H1 (cell line): Measurements from ENCODE around the gene YIF1A. TPM values are rescaled to one million over a fixed set of nuclear protein-coding genes. Genes with fewer than 3 reads are reported as not detected.

Source experiments
- CTCF ChIA-PET: fragments of 300-600 bp; sonication (Branson Sonifier 250); formaldehyde crosslinking; loops from one replicate; lab custom pipeline; 2021; ENCODE audit not compliant: partially characterized antibody; lab: Charles Lee
- POLR2A ChIA-PET: fragments of 300-600 bp; sonication (Branson Sonifier 250); formaldehyde crosslinking; loops from one replicate; lab custom pipeline; 2021; ENCODE audit warnings: inconsistent platforms; ENCODE audit not compliant: partially characterized antibody; lab: Charles Lee
- DNase-seq, 2 experiments: peaks; one replicate each; pipeline versions ENCODE4 v3.0.0 to v3.0.0-alpha.2; 2010 to 2022; ENCODE audit warnings: low spot score in 2 of 2, low read depth in 1 of 2, mixed read lengths in 1 of 2
- FAIRE-seq: peaks from 2 replicates; lab custom pipeline; 2011; peaks lifted over from hg19 to GRCh38; lab: Jason Lieb, UNC
- H2AFZ ChIP-seq: 2 replicates; pipeline ENCODE4 v1.8.1; 2012; ENCODE audit warnings: low read length, inconsistent platforms
- H2AK5ac ChIP-seq: 2 replicates; pipeline ENCODE4 v1.6.1; 2013; ENCODE audit warnings: low read depth, low read length
- H2BK120ac ChIP-seq: replicated peaks from 2 replicates; pipeline ENCODE3; 2013; ENCODE audit warnings: low read depth, low read length, inconsistent platforms
- H2BK12ac ChIP-seq: 2 replicates; pipeline ENCODE4 v1.6.1; 2013; ENCODE audit warnings: low read depth, low read length
- H2BK15ac ChIP-seq: 2 replicates; pipeline ENCODE4 v1.6.1; 2013; ENCODE audit warnings: low read length
- H2BK20ac ChIP-seq: 2 replicates; pipeline ENCODE4 v1.6.1; 2013; ENCODE audit warnings: low read length
- H2BK5ac ChIP-seq: 2 replicates; pipeline ENCODE4 v1.6.1; 2013; ENCODE audit warnings: low read depth, low read length
- H3K14ac ChIP-seq: 2 replicates; pipeline ENCODE4 v1.6.1; 2013; ENCODE audit warnings: inconsistent platforms; ENCODE audit not compliant: insufficient read length
- H3K18ac ChIP-seq: 2 replicates; pipeline ENCODE4 v1.6.1; 2013; ENCODE audit warnings: low read length; ENCODE audit errors: extremely low read depth
- H3K23ac ChIP-seq: 2 replicates; pipeline ENCODE4 v1.6.1; 2013; ENCODE audit warnings: inconsistent platforms; ENCODE audit not compliant: insufficient read length
- H3K23me2 ChIP-seq: 2 replicates; pipeline ENCODE4 v1.6.1; 2013; ENCODE audit warnings: low read depth, low read length
- H3K27ac ChIP-seq: 2 replicates; pipeline ENCODE4 v1.6.1; 2011; ENCODE audit warnings: low read depth, low read length, inconsistent platforms
- H3K27me3 ChIP-seq, 4 experiments: replicated peaks in 1 of 4; 1 replicate in 1 of 4; 2 replicates in 3 of 4; pipeline versions ENCODE4 v1.6.1 to v1.8.1; 2011 to 2013; ENCODE audit warnings: low read length in 3 of 4, mild to moderate bottlenecking in 3 of 4, inconsistent platforms in 2 of 4, mixed read lengths in 2 of 4, moderate library complexity in 1 of 4; ENCODE audit not compliant: control insufficient read depth in 3 of 4, insufficient read depth in 3 of 4; ENCODE audit errors: extremely low read depth in 1 of 4
- H3K36me3 ChIP-seq, 4 experiments: 2 replicates each; pipeline versions ENCODE4 v1.6.1 to v1.8.1; 2011 to 2013; ENCODE audit warnings: mild to moderate bottlenecking in 4 of 4, low read length in 3 of 4, moderate library complexity in 2 of 4, control low read depth in 1 of 4, inconsistent platforms in 1 of 4; ENCODE audit not compliant: insufficient read depth in 4 of 4, control insufficient read depth in 2 of 4
- H3K4ac ChIP-seq: replicated peaks from 2 replicates; pipeline ENCODE3; 2013; ENCODE audit warnings: low read length, low read depth, mixed read lengths, inconsistent platforms; ENCODE audit not compliant: insufficient read length
- H3K4me1 ChIP-seq, 4 experiments: replicated peaks in 1 of 4; 1 replicate in 1 of 4; 2 replicates in 3 of 4; pipeline versions ENCODE4 v1.6.1 to v1.8.1; 2011 to 2013; ENCODE audit warnings: low read length in 3 of 4, inconsistent platforms in 2 of 4, mixed read lengths in 1 of 4; ENCODE audit not compliant: insufficient read depth in 4 of 4, control insufficient read depth in 3 of 4
- H3K4me2 ChIP-seq, 2 experiments: 2 replicates each; pipeline versions ENCODE4 v1.6.1 to v1.8.1; 2011 to 2013; ENCODE audit warnings: low read depth in 2 of 2, low read length in 2 of 2, control low read depth in 1 of 2, inconsistent platforms in 1 of 2, mild to moderate bottlenecking in 1 of 2; ENCODE audit not compliant: insufficient read depth in 1 of 2
- H3K4me3 ChIP-seq, 4 experiments: fragments of 200-600, 300-600 bp in 1 of 4; sonication (generic), shearing (Covaris generic), sonication (Bioruptor Twin) in 1 of 4; 2 replicates each; pipeline versions ENCODE4 v1.5.1 to v1.8.1; 2011 to 2016; ENCODE audit warnings: low read length in 4 of 4, low read depth in 3 of 4, control low read depth in 2 of 4, inconsistent platforms in 2 of 4, mild to moderate bottlenecking in 2 of 4, mixed read lengths in 1 of 4, moderate library complexity in 1 of 4; ENCODE audit not compliant: insufficient read depth in 2 of 4; ENCODE audit errors: extremely low read depth in 1 of 4
- H3K56ac ChIP-seq: replicated peaks from 2 replicates; pipeline ENCODE3; 2013; ENCODE audit warnings: low read depth, mild to moderate bottlenecking, mixed read lengths, low read length, inconsistent platforms; ENCODE audit not compliant: insufficient read length
- H3K79me1 ChIP-seq: 2 replicates; pipeline ENCODE4 v1.6.1; 2013; ENCODE audit warnings: low read depth, low read length, control low read depth
- H3K79me2 ChIP-seq, 2 experiments: 2 replicates each; pipeline versions ENCODE4 v1.6.1 to v1.8.1; 2012 to 2013; ENCODE audit warnings: low read length in 2 of 2, mild to moderate bottlenecking in 2 of 2, inconsistent platforms in 1 of 2; ENCODE audit not compliant: insufficient read depth in 2 of 2, control insufficient read depth in 1 of 2
- H3K9ac ChIP-seq, 4 experiments: replicated peaks in 1 of 4; 1 replicate in 1 of 4; 2 replicates in 3 of 4; pipeline versions ENCODE4 v1.6.1 to v1.8.1; 2011 to 2013; ENCODE audit warnings: low read depth in 3 of 4, low read length in 3 of 4, control low read depth in 2 of 4, mild to moderate bottlenecking in 2 of 4, moderate library complexity in 2 of 4, inconsistent platforms in 1 of 4; ENCODE audit errors: extremely low read depth in 1 of 4
- H3K9me3 ChIP-seq, 2 experiments: 2 replicates each; pipeline versions ENCODE4 v1.6.1 to v1.8.1; 2012 to 2013; ENCODE audit warnings: mild to moderate bottlenecking in 2 of 2, moderate library complexity in 2 of 2, control low read depth in 1 of 2, inconsistent platforms in 1 of 2, low read depth in 1 of 2, low read length in 1 of 2, mixed read lengths in 1 of 2; ENCODE audit not compliant: insufficient read depth in 2 of 2
- H4K20me1 ChIP-seq, 2 experiments: replicated peaks in 1 of 2; 2 replicates each; pipeline versions ENCODE3 to v1.8.1; 2011 to 2013; ENCODE audit warnings: inconsistent platforms in 2 of 2, low read length in 2 of 2, mild to moderate bottlenecking in 1 of 2; ENCODE audit not compliant: insufficient read depth in 2 of 2, control insufficient read depth in 1 of 2
- H4K5ac ChIP-seq: 2 replicates; pipeline ENCODE4 v1.6.1; 2013; ENCODE audit warnings: low read length, low read depth, mixed read lengths, inconsistent platforms; ENCODE audit not compliant: insufficient read length
- H4K8ac ChIP-seq: 2 replicates; pipeline ENCODE4 v1.8.0; 2013; ENCODE audit warnings: mild to moderate bottlenecking, moderate library complexity, low read length, inconsistent platforms; ENCODE audit not compliant: insufficient read depth; ENCODE audit errors: extremely low read depth
- H4K91ac ChIP-seq: replicated peaks from 2 replicates; pipeline ENCODE3; 2013; ENCODE audit warnings: low read length, mixed read lengths, inconsistent platforms; ENCODE audit not compliant: insufficient read length
- CBX8 ChIP-seq: fragments of 300-800, 300-1000 bp; sonication (generic); IDR thresholded peaks from 2 replicates; pipeline ENCODE4 v1.7.1; 2016; ENCODE audit warnings: low read depth, low read length, borderline replicate concordance
- SP1 ChIP-seq: IDR thresholded peaks from 2 replicates; pipeline ENCODE4 v1.6.1; 2011; ENCODE audit warnings: low read depth, low read length
- SP2 ChIP-seq: IDR thresholded peaks from 2 replicates; pipeline ENCODE4 v1.6.1; 2012; ENCODE audit warnings: mild to moderate bottlenecking, low read length, inconsistent platforms
- WGBS, 2 experiments: shearing (Covaris generic) in 1 of 2; methylation state at CpG; one replicate each; pipeline versions ENCODE4 v1.1.6 to v1.1.7; 2013 to 2015; ENCODE audit warnings: low lambda C conversion rate in 2 of 2, mixed read lengths in 2 of 2, inconsistent platforms in 1 of 2, low coverage in 1 of 2, missing lambda C conversion rate in 1 of 2; ENCODE audit not compliant: insufficient replicate concordance in 2 of 2, insufficient coverage in 1 of 2, insufficient read length in 1 of 2; ENCODE audit errors: extremely low coverage in 1 of 2, missing lambda C conversion rate in 1 of 2; 5-methylcytosine and 5-hydroxymethylcytosine counted together
- polyA plus RNA-seq, 7 experiments: library from polyadenylated mRNA; depleted of rRNA in 3 of 7; stranded (reverse) in 5 of 7; unstranded in 2 of 7; fragments of >200 nt in 5 of 7; fragments of 200-250 nt in 2 of 7; gene quantifications; 1 replicate in 5 of 7; 2 replicates in 1 of 7; 4 replicates in 1 of 7; pipeline versions ENCODE4 v1.2.1 to v1.2.3, GENCODE V29; 2011 to 2013; ENCODE audit warnings: missing spikeins in 2 of 7, mixed read lengths in 2 of 7
- total RNA-seq: library from RNA; stranded (reverse); fragmentation: NEBNext Ultra II Directional; extraction: Animal tissue kit (Norgen Biotek cat#: 25700); gene quantifications from 2 replicates; pipeline ENCODE4 v1.2.1, GENCODE V29; 2021

Gene YIF1A
- total and polyA plus RNA-seq, 2 of the 8 experiments (the other 6 are each of a cell fraction or from before 2014, with no cell fraction given): 70.1 to 178 TPM

DNA sequence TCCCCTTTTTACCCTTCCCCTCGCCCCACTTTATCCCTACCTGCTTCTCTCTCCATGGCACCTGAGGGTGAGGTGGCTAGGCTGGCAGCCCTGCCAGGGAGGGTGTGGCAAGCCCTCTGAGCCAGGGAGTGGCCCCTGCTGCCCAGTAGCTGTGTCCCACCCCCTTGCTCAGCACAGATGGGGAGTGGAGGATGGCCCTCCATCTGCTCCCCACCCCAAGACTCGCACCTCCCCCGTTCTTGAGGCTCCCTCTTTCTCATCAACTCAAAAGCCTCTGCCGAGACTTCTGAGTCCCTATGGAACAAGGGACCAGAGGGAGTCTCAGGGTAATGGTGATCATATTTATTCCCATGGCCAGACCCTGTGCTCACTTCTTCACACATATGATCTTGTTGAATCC is 4.4 kb upstream of the YIF1A start:
- Histone ChIP-seq H3K23me2 (peaks cover 10% of the 10 kb centered on the region; the same call in 1 of the 2 replicates), H3K9ac (no peak overlapping the region), H4K91ac (no peak overlapping the region), H3K36me3 (no peaks in the 10 kb centered on the region), H3K27ac (no peak overlapping the region), H3K18ac (no peak overlapping the region), H3K79me1 (0 out of 2 replicates have a peak, but pooled peaks cover 2% of the 10 kb centered on the region), H3K14ac (no peak overlapping the region), H4K20me1 (peaks cover 4 to 5% of the 10 kb centered on the region in 2 experiments), H3K4me3 (no peak overlapping the region), H2BK20ac (no peak overlapping the region), H3K4ac (no peak overlapping the region), H3K27me3 (peaks cover 2 to 30% (median 18%) of the 10 kb centered on the region in 4 experiments), H4K8ac (no peak overlapping the region), H3K4me2 (no peak overlapping the region), H2AK5ac (no peak overlapping the region), H2BK5ac (no peak overlapping the region), H3K79me2 (peaks cover 0 to 2% of the 10 kb centered on the region in 2 experiments; a peak in 1 of 4 replicates), H2BK15ac (no peak overlapping the region), H2AFZ (no peak overlapping the region), H2BK120ac (no peak overlapping the region), H3K4me1 (peaks cover 2 to 28% (median 8%) of the 10 kb centered on the region in 4 experiments; a peak in 6 of 7 replicates), H3K23ac (no peak overlapping the region), H2BK12ac (no peak overlapping the region), H3K56ac (no peak overlapping the region), H3K9me3 (no peaks in the 10 kb centered on the region), H4K5ac (no peak overlapping the region)
- DNase-seq (no peak), FAIRE-seq (no peak)
- POLR2A ChIA-PET: interaction anchor here (1.5 kb wide), 1 partner anchor 16 kb away, joined by 3 read pairs; no protein-coding TSS in a partner anchor
- TF ChIP-seq CBX8: no peak
- no peak for TF ChIP-seq SP1
- no peak for TF ChIP-seq SP2
- WGBS, 2 experiments: 86% methylated on average over 4 of the region's 4 CpGs; no CpG with 5 or more reads in 1 of the 2 experiments
- CTCF ChIA-PET: no interaction called here
